ENCODE measurements around the gene POLR2L. TPM values are rescaled to one million over a fixed set of nuclear protein-coding genes. Genes with fewer than 3 reads are reported as not detected.
A peak's percentile ranks its signal among the peaks of the same experiment; 100 is the strongest.

Gene POLR2L
- total and polyA plus RNA-seq, 2 of the 13 experiments (the other 11 are each of a cell fraction or from before 2014, with no cell fraction given) = 104 to 114 TPM

DNA sequence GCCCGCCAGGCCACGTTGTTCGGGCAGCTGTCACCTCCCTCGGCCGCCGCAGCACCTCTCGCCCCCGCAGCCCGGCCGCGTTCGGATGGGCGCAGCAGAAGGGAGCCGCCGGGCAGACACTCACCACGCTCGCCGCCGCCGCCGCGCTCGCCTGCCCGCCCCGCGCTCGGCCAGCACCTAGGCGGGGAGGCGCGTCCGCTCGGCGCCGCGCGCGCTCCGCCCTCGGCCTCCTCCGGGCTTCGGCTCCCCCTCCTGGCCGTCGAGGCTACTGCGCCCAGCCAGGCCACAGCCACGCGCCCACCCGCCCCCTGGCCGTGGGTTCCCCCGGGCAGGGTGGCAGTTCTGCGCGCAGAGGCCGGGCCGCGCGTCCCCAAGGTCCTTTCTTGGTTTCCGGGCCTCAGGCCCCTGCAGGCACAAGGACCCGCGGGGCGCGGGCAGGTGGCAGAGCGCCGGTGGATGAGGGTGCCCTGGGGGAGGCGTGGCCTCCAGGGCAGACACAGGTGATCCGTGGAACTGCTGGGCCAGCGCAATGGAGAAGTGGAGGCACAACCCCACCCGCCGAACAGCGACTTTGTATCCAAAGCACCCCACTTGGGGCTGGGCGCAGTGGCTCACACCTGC, 44.1 kb downstream of the POLR2L start, which contains the start of gene SLC25A22 (continued):
- TF ChIP-seq CEBPZ (IDR thresholded peaks at IDR 0.05; ENCODE audit: low read length) (no peak), HOXA7 (CRISPR knock-in tag; IDR thresholded peaks at IDR 0.05) (no peak), ZNF614 (CRISPR knock-in tag; IDR thresholded peaks at IDR 0.05; ENCODE audit: borderline replicate concordance) (0 out of 2 replicates have a peak, but pooled peaks have one; percentile 13), ZNF687 (CRISPR knock-in tag; IDR thresholded peaks at IDR 0.05) (peak; percentile 41), ZIK1 (CRISPR knock-in tag; IDR thresholded peaks at IDR 0.05; ENCODE audit: borderline replicate concordance, low read depth) (peak; percentile 48; the same call in 1 of the 2 replicates), ZNF362 (CRISPR knock-in tag; IDR thresholded peaks at IDR 0.05; ENCODE audit: borderline replicate concordance) (no peak), PRMT3 (CRISPR knock-in tag; IDR thresholded peaks at IDR 0.05; ENCODE audit: borderline replicate concordance, low read depth) (no peak), ELK4 (CRISPR knock-in tag; IDR thresholded peaks at IDR 0.05; ENCODE audit: borderline replicate concordance) (no peak), SP2 (CRISPR knock-in tag; IDR thresholded peaks at IDR 0.05) (0 out of 2 replicates have a peak, but pooled peaks have one; percentile 9), ZBTB14 (CRISPR knock-in tag; IDR thresholded peaks at IDR 0.05) (peak; percentile 84), ATF7 (IDR thresholded peaks at IDR 0.05) (no peak), ATF7 (CRISPR knock-in tag; IDR thresholded peaks at IDR 0.05) (no peak), ASH2L (IDR thresholded peaks at IDR 0.05; ENCODE audit: insufficient read length, low read depth, low read length) (no peak)
- TF ChIP-seq, protein P1, sequence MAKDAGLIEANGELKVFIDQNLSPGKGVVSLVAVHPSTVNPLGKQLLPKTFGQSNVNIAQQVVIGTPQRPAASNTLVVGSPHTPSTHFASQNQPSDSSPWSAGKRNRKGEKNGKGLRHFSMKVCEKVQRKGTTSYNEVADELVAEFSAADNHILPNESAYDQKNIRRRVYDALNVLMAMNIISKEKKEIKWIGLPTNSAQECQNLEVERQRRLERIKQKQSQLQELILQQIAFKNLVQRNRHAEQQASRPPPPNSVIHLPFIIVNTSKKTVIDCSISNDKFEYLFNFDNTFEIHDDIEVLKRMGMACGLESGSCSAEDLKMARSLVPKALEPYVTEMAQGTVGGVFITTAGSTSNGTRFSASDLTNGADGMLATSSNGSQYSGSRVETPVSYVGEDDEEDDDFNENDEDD (CRISPR knock-in tag; IDR thresholded peaks at IDR 0.05; ENCODE audit: borderline replicate concordance) = peak; percentile 24; the same call in 1 of the 2 replicates
